ENCODE measurements around the gene KCND3.

Gene KCND3

DNA sequence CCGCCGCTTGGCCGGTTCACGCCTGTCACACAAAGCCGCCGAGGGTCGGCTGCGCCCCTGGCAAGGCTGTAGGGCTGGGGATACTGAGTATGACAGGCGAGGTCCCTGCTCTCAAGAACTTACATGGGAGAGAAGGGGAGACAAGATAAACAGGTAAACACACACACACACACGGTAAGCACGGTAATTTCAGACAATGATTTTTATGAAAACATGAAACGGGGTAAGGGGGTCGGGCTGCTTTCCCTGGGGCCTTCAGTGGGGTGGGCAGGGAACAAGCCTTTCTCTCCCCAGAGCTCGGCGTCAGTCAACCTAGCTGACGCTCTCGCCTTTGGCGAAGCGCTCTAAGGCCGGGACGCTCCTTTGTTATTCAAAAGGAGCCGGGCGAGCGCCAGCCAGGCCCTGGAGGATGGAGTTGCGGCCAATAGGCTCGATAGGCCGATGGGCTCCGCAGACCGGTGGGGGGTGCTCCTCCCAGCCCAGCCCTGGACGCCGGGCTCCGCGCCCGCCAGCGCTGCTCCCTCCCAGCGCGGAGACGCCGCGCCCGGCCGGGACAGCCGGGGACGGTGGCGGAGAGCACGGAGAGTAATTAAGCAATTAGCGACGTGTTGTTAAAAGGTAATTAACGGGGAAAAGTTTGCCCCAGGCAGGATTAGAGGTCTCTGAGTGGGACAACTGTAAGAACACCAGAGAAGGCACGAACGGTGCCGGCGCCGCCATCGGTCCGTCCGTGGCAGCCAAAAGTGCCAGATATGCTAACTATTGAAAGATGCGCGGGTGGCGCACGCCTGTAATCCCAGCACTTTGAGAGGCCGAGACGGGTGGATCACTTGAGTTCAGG is 249.3 kb downstream of the KCND3 start:
- DNase-seq (ENCODE audit: low spot score) = no peak

- peak; percentile 66 for DNase-seq (ENCODE audit: low spot score)
Observed at GRCh38 chr1:111739194-111739924, 250.1 kb downstream of the KCND3 start, which contains the start of gene INKA2. TSS of gene INKA2 (minus strand) at chr1:111739395. CDS start at chr1:111739242, 153 bp downstream.

DNA sequence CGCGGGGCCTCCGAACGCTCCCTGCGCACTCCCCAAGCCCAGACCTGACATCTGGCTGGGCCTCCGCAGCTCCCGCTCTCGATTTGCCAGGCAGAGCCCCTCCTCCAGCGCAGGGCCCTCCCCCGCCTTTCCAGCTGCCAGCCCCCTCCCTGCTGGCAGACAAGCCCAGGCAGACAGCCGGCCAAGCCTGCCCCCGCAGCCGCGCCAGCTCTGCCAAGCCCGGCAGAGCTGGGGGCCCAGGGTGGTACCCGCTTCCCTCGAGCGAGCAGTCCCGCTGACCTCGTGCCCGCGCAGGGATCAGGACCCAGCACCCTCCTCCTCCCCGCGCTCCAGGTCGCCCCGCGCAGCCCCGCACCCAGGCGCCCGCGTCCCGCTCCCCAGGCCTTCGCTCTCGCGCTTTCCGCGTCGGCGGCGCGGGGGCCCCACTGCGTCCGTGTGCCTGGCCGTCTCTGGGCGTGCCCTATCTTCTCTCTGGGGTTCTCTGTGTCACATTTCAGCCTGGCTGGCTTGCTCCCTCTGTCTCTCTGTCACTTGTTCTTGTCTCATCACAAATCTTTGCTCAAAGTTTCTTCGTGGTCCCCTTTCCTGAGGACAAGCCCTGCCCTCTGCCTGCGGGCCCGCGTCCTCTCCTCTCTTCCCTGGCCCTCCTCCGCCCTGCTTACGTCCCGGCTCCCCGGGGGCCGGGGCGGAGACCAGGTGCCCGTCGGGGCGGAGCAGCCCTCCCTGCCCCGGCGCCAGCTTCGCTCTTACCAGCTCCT is 250.9 kb downstream of the KCND3 start:
- DNase-seq (ENCODE audit: low spot score) = peak; percentile 47

- no peak for DNase-seq (ENCODE audit: low spot score)
Observed at GRCh38 chr1:111738133-111738435, 251.4 kb downstream of the KCND3 start.

DNA sequence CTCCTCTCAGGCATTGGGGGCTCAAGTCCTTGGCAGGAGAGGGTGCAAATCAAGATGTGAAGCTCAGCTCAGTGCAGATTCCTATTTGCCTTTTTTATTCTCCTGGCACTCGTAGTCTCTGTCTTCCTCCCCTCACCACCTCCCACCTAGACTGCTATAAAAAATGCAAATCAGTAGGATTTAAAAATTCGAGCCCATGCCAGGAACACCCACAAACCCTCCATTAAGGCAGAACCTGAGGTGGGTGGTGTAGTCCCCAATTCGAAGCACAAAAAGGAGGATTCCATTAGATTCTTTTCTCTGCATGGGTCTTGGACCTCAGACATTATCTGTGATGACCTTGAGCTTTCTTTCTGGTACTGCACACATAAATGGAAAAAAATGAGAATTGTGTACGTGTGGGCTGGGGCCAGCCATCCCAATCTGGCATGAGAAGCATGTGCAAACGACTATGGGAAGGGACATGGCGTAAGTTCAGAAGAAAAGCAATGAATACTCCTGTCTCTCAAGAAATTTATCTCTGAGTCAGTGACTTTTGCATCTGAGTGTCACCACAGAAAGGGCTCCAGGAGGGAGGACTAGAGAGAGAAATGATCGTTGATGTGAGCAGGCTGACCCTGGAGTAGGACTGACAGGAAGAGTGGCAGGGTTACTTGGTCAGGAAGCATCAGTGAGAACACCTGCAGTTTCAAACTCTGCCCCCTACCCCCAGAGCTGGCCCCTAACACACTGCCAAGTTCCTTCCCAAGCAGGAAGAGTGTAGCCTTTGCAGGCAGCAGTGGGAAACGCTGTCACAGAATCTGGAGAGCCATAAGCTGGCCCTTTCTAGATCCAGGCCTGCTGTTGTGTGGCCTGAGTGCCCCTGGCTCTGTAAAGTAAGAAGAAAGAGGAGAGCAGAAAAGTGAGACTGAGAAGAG is 252.0 kb downstream of the KCND3 start:
- no peak for DNase-seq (ENCODE audit: low spot score)

DNA sequence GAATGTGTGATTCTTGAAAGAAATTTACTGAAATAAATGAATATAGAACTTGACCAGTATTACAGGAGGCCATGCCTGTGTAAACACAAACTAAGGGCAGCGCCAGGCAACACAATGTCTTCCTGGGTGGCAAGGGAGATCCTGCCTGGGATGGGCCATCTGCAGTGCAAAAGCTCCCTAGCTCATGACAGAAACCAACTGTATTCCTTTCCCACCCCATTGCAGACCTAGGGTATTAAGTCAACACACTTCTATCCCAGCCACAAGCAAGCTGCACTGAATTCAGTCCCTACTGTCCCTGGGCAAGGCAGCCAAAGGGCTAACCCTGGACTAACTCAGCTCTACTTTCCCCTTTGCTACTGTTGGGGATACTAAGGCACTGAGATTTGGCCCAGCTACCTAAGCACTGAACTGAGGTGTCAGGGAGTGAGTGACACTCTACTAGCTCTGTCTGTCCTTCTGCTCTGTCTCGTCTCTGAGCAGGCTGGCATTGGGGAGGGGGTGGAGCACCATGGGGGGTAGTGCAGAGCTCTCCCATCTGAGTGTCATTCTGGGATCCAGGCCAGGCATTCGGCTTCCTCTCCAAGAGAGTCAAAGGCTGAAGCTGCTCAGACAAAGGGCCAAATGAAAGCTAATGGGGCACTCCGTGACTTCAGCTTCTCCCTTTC is 252.8 kb downstream of the KCND3 start:
- DNase-seq (ENCODE audit: low spot score) = no peak

DNA sequence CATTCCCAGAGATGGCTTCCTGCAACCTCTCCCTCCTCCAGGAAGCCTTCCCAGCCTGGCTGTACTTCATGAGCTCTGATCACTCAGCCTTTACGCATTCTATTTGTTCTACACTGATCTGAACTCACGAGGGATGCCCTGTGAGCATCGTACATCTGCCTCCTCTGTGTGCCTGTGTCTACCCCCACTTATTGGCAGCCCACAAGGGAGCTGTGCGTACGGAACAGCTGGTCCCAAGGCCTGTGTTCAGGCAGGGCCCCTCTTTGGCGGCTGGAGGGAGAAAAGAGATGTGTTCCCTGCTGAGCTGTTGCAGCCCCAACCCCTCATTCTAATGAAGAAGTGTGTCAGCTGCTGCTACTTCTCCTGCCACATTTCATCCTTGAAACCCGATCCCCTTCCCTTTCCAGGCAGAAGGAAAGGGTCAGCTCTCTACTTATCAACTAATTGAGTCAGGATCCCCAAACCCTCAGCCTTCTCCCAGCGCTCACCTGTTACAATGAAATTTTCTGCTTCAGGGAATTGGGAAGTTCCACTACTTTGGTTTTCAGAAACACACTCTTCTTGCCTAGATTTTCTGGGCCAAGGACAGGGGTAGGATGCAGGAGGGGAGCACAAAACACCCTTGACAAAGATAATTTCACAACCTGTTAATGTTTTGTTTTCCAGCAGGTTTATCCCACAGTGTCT is 253.5 kb downstream of the KCND3 start:
- DNase-seq (ENCODE audit: low spot score) = no peak

GRCh38 chr1:111735321-111735720 is 254.1 kb downstream of the KCND3 start:
- DNase-seq (ENCODE audit: low spot score) = no peak

DNA sequence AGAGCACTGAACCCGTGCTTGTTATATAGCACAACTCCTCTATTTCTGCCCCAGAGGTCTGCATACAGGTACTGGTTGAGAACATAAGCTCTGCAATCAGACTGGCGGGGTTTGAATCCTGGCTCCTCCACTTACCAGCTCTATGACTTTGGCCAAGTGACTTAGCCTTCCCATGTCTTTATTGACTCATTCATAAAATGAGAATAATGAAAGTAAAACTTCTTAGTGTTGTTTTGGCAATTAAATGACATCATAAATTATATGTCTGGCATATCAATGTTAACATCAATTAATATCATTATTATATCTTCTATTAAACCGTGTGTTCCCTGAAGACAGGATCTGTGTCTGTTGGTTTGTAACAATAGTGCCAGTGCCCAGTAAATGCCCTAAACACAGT is 254.6 kb downstream of the KCND3 start:
- no peak for DNase-seq (ENCODE audit: low spot score)

GRCh38 chr1:111734426-111734825 is 255.0 kb downstream of the KCND3 start:
- no peak for DNase-seq (ENCODE audit: low spot score)

DNA sequence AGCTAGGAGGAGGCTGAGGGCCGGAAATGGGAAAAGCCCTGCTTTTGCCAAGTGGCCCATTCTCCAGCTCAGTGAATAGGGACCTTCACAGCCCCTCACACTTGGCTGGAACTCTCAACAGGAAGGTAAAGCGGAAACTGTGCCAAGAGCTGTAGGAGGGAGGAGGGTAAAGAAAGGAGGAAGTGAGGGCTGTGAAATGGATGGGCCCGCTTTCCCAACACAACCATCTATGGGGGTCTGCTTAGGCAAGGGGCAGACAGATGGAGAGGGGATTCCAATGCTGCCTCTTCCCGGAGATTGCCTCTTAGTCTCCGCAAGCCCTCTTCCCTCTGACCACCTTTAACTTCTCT is 255.5 kb downstream of the KCND3 start:
- DNase-seq (ENCODE audit: low spot score) = no peak

- DNase-seq (ENCODE audit: low spot score) = no peak
Observed at GRCh38 chr1:111733183-111733991, 256.1 kb downstream of the KCND3 start.

DNA sequence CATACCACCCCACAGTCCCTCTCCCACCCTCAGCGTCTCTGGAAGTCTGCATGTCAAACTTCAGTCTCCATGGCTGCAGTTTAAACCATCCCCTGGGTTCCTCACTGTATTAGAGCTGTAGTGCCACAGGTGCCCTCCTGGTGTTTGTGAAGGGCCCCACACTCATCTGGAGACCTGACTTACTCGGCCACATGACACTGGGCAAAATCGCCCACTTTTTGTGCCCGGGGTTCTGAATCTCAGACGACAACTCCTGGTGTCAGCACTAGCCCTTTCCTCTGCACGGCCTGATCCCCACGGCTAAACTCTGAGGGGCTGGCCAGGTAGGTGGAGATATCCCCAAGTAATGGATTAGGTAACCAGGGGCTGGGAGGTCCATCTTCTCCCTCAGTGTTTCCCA is 256.8 kb downstream of the KCND3 start:
- no peak for DNase-seq (ENCODE audit: low spot score)

GRCh38 chr1:111731956-111732355 is 257.5 kb downstream of the KCND3 start:
- DNase-seq (ENCODE audit: low spot score) = no peak

- no peak for DNase-seq (ENCODE audit: low spot score)
Observed at GRCh38 chr1:111730706-111731105, 258.8 kb downstream of the KCND3 start.

DNA sequence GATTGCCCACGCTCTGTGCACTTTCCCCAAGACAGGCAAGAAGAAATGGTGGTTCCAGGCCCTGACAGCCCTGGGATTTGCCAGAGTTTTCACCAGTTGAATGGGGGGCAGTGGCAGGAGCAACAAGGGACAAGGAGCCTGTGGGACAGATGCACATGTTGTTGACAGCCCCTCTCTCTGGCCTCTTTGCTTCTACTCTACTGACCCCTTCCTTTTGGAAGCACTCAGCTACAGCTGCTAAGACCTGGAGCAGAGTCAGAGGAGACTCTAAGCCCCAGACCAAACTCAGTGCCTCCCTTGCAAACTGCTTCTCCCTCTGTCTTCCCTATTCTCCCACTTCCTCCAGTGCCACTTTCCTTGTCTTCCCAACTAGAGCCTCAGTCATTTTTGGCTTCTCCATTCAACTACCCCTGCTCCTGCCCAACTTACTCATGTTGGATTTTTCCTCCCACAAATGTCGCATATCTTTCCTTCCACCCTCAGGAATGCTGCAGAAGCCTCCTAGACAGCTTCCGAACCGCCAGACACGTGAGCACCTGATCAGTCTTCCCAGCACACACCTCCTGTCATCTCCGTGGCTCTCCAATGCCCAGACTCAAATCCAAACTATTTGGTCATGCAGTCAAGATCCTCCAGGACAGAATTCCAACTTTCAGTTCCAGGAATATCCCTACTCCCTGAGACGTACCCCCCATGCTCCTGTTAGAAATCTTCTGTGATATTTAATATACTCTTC is 259.4 kb downstream of the KCND3 start:
- DNase-seq (ENCODE audit: low spot score) = no peak

DNA sequence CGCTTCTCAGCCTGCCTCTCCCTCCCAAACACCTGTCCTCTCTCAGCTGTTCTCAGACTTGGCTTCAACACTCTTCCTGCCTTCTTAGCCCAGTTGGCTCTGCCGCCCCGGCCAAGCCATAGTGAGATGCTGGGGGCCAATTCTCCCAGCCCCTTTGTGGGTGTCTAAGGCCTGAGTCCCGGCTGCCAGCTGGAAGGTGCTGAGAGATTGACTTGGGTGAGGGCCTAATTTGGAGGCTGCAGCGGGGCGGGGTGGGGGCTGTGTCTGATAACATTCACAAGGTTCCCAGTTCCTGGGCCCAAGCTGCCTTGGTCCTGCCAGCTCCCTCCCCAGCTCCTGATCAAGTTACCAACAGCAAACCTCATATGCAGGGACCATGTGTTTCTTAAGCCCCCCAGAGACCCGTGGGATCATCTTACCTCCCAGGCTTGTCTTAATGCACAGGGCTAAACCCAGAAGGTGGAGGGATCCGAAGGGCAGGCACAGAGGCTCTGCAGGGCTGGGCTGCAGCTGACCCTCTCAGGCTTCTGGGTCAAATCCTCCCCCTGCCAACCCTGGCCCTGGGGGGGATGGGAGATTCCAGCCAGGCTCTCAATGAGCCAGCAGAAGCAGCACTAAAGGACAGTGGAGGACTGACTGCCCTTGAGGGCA is 260.1 kb downstream of the KCND3 start:
- no peak for DNase-seq (ENCODE audit: low spot score)

DNA sequence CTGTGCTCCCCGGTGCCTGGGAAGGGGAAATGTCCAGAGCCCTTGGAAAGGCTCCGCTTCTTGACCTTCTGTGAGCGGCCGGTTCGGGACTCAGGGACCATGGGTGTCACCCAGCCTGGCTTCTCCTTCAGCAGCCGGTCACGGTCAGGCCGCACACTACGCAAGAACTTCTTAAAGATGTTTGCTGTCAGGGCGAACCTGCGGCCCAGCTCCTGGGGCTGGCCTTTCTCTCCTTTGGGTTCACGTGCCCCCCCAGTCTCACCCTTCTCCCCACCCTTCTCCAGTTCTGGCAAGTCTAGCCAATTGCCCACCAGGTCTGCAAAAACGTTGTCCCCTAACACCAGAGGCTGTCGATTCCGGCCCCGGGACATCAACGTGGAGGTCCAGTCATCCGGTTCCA is 262.4 kb downstream of the KCND3 start:
- no peak for DNase-seq (ENCODE audit: low spot score)

DNA sequence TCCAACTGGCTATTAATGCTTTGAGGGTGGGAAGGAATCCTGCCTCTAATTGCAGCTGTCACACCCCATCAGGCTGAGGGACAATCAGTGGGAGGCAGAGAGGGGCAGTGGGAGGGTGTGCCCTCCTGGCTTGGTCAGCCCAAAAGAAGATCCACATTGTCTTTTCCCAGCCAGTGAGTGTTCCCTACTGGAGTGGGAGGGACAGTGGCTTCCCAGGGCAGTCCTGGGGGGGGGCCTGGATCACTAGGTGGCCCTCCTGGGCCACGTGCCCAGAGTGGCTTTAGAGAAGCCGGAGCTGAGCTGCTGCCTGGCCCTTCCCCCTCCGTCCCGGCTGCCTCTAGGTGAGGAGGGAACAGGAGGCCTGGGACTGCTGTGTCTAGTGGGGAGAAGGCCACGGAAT is 264.3 kb downstream of the KCND3 start:
- DNase-seq (ENCODE audit: low spot score) = no peak

Data from hematopoietic multipotent progenitor cell treated with erythropoietin and hydrocortisone succinate and interleukin-3 and kit ligand, for 17 days (in vitro differentiated cells).